Measurements from ENCODE around the gene BCAT1.

BCAT1 gene

GRCh38 chr12:24948757-24949722 lies at the start of gene BCAT1:
TSS of gene BCAT1 (minus strand) at chr12:24949101. CDS start at chr12:24948932, 169 bp downstream.
- no peak for TF ChIP-seq CTCF (IDR thresholded peaks at IDR 0.05; ENCODE audit: extremely low read depth, missing control alignments)
- DNase-seq (ENCODE audit: low spot score) = peak; percentile 45

- TF ChIP-seq CTCF (IDR thresholded peaks at IDR 0.05; ENCODE audit: extremely low read depth, missing control alignments) = no peak
- DNase-seq (ENCODE audit: low spot score) = peak; percentile 59
Observed at GRCh38 chr12:24997970-24998582, 49.2 kb upstream of the BCAT1 start.

GRCh38 chr12:24997496-24997895 lies 48.6 kb upstream of the BCAT1 start:
- no peak for TF ChIP-seq CTCF (IDR thresholded peaks at IDR 0.05; ENCODE audit: extremely low read depth, missing control alignments)
- DNase-seq (ENCODE audit: low spot score) = no peak

GRCh38 chr12:24996820-24997219 lies 47.9 kb upstream of the BCAT1 start:
- TF ChIP-seq CTCF (IDR thresholded peaks at IDR 0.05; ENCODE audit: extremely low read depth, missing control alignments) = no peak
- no peak for DNase-seq (ENCODE audit: low spot score)

- DNase-seq (ENCODE audit: low spot score) = no peak
Observed at GRCh38 chr12:24996102-24996797, 47.3 kb upstream of the BCAT1 start.

GRCh38 chr12:24993793-24994192 lies 44.9 kb upstream of the BCAT1 start:
- TF ChIP-seq CTCF (IDR thresholded peaks at IDR 0.05; ENCODE audit: extremely low read depth, missing control alignments) = no peak
- DNase-seq (ENCODE audit: low spot score) = no peak

More at GRCh38 chr12:24996102-24996797, 47.3 kb upstream of the BCAT1 start:
- TF ChIP-seq CTCF (IDR thresholded peaks at IDR 0.05; ENCODE audit: extremely low read depth, missing control alignments) = no peak
